ENCODE data around the gene RHEX.

DNA sequence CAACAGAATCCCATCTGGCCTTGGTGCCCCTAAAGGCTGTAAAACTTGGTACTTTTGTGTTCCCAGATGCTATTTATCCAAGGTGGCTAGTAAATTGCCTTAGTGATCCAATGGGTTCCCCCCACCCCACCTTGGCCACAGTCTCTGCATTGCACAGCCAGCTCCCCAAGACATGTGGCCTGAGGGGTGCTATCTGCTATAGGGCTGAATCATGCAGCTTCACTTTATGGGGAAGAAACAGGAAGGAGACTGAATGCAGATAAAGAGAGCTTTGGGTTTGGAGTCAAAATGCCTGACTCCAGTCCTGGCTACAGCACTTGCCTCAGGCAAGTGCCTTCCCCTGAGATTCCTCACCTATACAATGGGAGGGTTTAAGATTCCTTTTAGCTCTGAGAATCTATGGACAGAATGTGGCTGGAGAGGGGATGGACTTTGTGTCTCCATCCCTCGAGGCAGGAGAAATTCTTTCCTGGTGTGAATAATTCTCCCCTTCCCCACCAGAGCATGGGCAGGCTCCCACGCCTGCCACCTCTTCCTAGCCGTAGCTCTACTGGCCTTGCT is 6.5 kb downstream of the RHEX start:
- TF ChIP-seq POLR2A (IDR thresholded peaks at IDR 0.05) = no peak
- TF ChIP-seq, protein P1, sequence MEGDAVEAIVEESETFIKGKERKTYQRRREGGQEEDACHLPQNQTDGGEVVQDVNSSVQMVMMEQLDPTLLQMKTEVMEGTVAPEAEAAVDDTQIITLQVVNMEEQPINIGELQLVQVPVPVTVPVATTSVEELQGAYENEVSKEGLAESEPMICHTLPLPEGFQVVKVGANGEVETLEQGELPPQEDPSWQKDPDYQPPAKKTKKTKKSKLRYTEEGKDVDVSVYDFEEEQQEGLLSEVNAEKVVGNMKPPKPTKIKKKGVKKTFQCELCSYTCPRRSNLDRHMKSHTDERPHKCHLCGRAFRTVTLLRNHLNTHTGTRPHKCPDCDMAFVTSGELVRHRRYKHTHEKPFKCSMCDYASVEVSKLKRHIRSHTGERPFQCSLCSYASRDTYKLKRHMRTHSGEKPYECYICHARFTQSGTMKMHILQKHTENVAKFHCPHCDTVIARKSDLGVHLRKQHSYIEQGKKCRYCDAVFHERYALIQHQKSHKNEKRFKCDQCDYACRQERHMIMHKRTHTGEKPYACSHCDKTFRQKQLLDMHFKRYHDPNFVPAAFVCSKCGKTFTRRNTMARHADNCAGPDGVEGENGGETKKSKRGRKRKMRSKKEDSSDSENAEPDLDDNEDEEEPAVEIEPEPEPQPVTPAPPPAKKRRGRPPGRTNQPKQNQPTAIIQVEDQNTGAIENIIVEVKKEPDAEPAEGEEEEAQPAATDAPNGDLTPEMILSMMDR (IDR thresholded peaks at IDR 0.05) = no peak
